SK-N-SH treated with all-trans-retinoic acid at 6 μM for 48 hours (cell line): ENCODE results near the gene GNG13.

ENCODE experiments used
- ATAC-seq: fragments of 200-7000 bp; cut with Tn5 transposase; 3 replicates; pipeline ENCODE4 v1.9.1; 2020; ENCODE audit warnings: mild to moderate bottlenecking, moderate library complexity
- ARNTL ChIP-seq: fragments of 450-650 bp; formaldehyde crosslinking; IDR thresholded peaks from 2 replicates; pipeline ENCODE4 v1.5.0; 2020; ENCODE audit warnings: low read depth, mild to moderate bottlenecking, moderate library complexity, borderline replicate concordance
- BACH2 ChIP-seq: fragments of 250-450 bp; sonication (Bioruptor Pico); IDR thresholded peaks from 2 replicates; pipeline ENCODE4 v1.9.0; 2021; ENCODE audit warnings: mild to moderate bottlenecking, borderline replicate concordance
- CSDC2 ChIP-seq: fragments of 250-450 bp; sonication (Bioruptor Pico); IDR thresholded peaks from 2 replicates; pipeline ENCODE4 v1.5.0; 2020; ENCODE audit warnings: mild to moderate bottlenecking, moderate library complexity
- ESRRG ChIP-seq: fragments of 250-450 bp; sonication (Bioruptor Pico); IDR thresholded peaks from 2 replicates; pipeline ENCODE4 v1.6.1; 2021; ENCODE audit warnings: mild to moderate bottlenecking
- GLIS3 ChIP-seq: fragments of 250-450 bp; sonication (Bioruptor Pico); IDR thresholded peaks from 2 replicates; pipeline ENCODE4 v1.5.0; 2020; ENCODE audit warnings: mild to moderate bottlenecking, moderate library complexity
- ISL1 ChIP-seq: fragments of 250-450 bp; sonication (Bioruptor Pico); IDR thresholded peaks from 2 replicates; pipeline ENCODE4 v2.1.2; 2022; ENCODE audit warnings: mild to moderate bottlenecking, moderate library complexity
- OSR1 ChIP-seq: fragments of 250-450 bp; sonication (Bioruptor Pico); IDR thresholded peaks from 2 replicates; pipeline ENCODE4 v1.8.0; 2022; ENCODE audit warnings: moderate library complexity, mild to moderate bottlenecking, inconsistent platforms
- PPARA ChIP-seq: fragments of 250-450 bp; sonication (Bioruptor Pico); IDR thresholded peaks from 2 replicates; pipeline ENCODE4 v1.5.0; 2020; ENCODE audit warnings: mild to moderate bottlenecking, borderline replicate concordance
- RARB ChIP-seq: fragments of 250-450 bp; sonication (Bioruptor Pico); IDR thresholded peaks from 2 replicates; pipeline ENCODE4 v1.8.0; 2021; ENCODE audit warnings: mild to moderate bottlenecking, moderate library complexity
- SNAI2 ChIP-seq: fragments of 250-450 bp; sonication (Bioruptor Pico); IDR thresholded peaks from 2 replicates; pipeline ENCODE4 v1.5.0; 2020; ENCODE audit warnings: mild to moderate bottlenecking, moderate library complexity
- TCF4 ChIP-seq: fragments of 250-450 bp; sonication (Bioruptor Pico); IDR thresholded peaks from 2 replicates; pipeline ENCODE4 v1.8.0; 2021; ENCODE audit warnings: mild to moderate bottlenecking, moderate library complexity, borderline replicate concordance
- TOX ChIP-seq: fragments of 250-450 bp; sonication (Bioruptor Pico); IDR thresholded peaks from 2 replicates; pipeline ENCODE4 v1.8.0; 2021; ENCODE audit warnings: mild to moderate bottlenecking, moderate library complexity, borderline replicate concordance
- ZC3H10 ChIP-seq: fragments of 250-450 bp; sonication (Bioruptor Pico); IDR thresholded peaks from 2 replicates; pipeline ENCODE4 v1.5.1; 2021; ENCODE audit warnings: mild to moderate bottlenecking, moderate library complexity
- ZFP3 ChIP-seq: fragments of 250-450 bp; sonication (Bioruptor Pico); IDR thresholded peaks from 2 replicates; pipeline ENCODE4 v1.5.0; 2020; ENCODE audit warnings: mild to moderate bottlenecking, moderate library complexity
- ZFP30 ChIP-seq: fragments of 450-650 bp; formaldehyde crosslinking; IDR thresholded peaks from 2 replicates; pipeline ENCODE4 v1.5.0; 2022; ENCODE audit warnings: mild to moderate bottlenecking, moderate library complexity
- ZNF565 ChIP-seq: fragments of 450-650 bp; formaldehyde crosslinking; conservative IDR thresholded peaks from 2 replicates; pipeline ENCODE4 v1.5.0; 2020; ENCODE audit warnings: low read depth, mild to moderate bottlenecking, moderate library complexity
- ZNF70 ChIP-seq: fragments of 450-650 bp; formaldehyde crosslinking; IDR thresholded peaks from 2 replicates; pipeline ENCODE4 v1.5.0; 2020; ENCODE audit warnings: mild to moderate bottlenecking, moderate library complexity
- TF ChIP-seq, protein P1 (sequence below): fragments of 250-450 bp; sonication (Bioruptor Pico); IDR thresholded peaks from 2 replicates; pipeline ENCODE4 v1.5.0; 2020; ENCODE audit warnings: mild to moderate bottlenecking, moderate library complexity
- TF ChIP-seq, protein P2 (sequence below): fragments of 250-450 bp; sonication (Bioruptor Pico); IDR thresholded peaks from 2 replicates; pipeline ENCODE4 v1.5.1; 2021; ENCODE audit warnings: mild to moderate bottlenecking, moderate library complexity
- TF ChIP-seq, protein P3 (sequence below): fragments of 250-450 bp; sonication (Bioruptor Pico); IDR thresholded peaks from 2 replicates; pipeline ENCODE4 v1.8.0; 2020; ENCODE audit warnings: mild to moderate bottlenecking, moderate library complexity, borderline replicate concordance
- TF ChIP-seq, protein P4 (sequence below): fragments of 250-450 bp; sonication (Bioruptor Pico); IDR thresholded peaks from 2 replicates; pipeline ENCODE4 v1.8.0; 2021; ENCODE audit warnings: low read depth, mild to moderate bottlenecking, moderate library complexity, borderline replicate concordance
- TF ChIP-seq, protein P5 (sequence below): fragments of 250-450 bp; sonication (Bioruptor Pico); IDR thresholded peaks from 2 replicates; pipeline ENCODE4 v1.5.1; 2020; ENCODE audit warnings: low read depth, mild to moderate bottlenecking, moderate library complexity

Gene GNG13

GRCh38 chr16:781346-782010, 19.1 kb downstream of the GNG13 start:
- ATAC-seq = no peak
- TF ChIP-seq ZFP3 = no peak
- no peak for TF ChIP-seq PPARA (CRISPR knock-in tag)
- TF ChIP-seq CSDC2 (CRISPR knock-in tag) = no peak
- no peak for TF ChIP-seq ZFP30
- no peak for TF ChIP-seq ZNF70 (CRISPR knock-in tag)
- TF ChIP-seq, protein P1, sequence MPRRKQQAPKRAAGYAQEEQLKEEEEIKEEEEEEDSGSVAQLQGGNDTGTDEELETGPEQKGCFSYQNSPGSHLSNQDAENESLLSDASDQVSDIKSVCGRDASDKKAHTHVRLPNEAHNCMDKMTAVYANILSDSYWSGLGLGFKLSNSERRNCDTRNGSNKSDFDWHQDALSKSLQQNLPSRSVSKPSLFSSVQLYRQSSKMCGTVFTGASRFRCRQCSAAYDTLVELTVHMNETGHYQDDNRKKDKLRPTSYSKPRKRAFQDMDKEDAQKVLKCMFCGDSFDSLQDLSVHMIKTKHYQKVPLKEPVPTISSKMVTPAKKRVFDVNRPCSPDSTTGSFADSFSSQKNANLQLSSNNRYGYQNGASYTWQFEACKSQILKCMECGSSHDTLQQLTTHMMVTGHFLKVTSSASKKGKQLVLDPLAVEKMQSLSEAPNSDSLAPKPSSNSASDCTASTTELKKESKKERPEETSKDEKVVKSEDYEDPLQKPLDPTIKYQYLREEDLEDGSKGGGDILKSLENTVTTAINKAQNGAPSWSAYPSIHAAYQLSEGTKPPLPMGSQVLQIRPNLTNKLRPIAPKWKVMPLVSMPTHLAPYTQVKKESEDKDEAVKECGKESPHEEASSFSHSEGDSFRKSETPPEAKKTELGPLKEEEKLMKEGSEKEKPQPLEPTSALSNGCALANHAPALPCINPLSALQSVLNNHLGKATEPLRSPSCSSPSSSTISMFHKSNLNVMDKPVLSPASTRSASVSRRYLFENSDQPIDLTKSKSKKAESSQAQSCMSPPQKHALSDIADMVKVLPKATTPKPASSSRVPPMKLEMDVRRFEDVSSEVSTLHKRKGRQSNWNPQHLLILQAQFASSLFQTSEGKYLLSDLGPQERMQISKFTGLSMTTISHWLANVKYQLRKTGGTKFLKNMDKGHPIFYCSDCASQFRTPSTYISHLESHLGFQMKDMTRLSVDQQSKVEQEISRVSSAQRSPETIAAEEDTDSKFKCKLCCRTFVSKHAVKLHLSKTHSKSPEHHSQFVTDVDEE = no peak
- no peak for TF ChIP-seq GLIS3 (CRISPR knock-in tag)
- no peak for TF ChIP-seq ISL1 (CRISPR knock-in tag)
- TF ChIP-seq TOX (CRISPR knock-in tag) = no peak
- no peak for TF ChIP-seq ZC3H10 (CRISPR knock-in tag)
- TF ChIP-seq, protein P2, sequence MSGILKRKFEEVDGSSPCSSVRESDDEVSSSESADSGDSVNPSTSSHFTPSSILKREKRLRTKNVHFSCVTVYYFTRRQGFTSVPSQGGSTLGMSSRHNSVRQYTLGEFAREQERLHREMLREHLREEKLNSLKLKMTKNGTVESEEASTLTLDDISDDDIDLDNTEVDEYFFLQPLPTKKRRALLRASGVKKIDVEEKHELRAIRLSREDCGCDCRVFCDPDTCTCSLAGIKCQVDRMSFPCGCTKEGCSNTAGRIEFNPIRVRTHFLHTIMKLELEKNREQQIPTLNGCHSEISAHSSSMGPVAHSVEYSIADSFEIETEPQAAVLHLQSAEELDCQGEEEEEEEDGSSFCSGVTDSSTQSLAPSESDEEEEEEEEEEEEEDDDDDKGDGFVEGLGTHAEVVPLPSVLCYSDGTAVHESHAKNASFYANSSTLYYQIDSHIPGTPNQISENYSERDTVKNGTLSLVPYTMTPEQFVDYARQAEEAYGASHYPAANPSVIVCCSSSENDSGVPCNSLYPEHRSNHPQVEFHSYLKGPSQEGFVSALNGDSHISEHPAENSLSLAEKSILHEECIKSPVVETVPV (CRISPR knock-in tag) = no peak
- no peak for TF ChIP-seq BACH2 (CRISPR knock-in tag)
- TF ChIP-seq SNAI2 (CRISPR knock-in tag) = no peak
- TF ChIP-seq, protein P3, sequence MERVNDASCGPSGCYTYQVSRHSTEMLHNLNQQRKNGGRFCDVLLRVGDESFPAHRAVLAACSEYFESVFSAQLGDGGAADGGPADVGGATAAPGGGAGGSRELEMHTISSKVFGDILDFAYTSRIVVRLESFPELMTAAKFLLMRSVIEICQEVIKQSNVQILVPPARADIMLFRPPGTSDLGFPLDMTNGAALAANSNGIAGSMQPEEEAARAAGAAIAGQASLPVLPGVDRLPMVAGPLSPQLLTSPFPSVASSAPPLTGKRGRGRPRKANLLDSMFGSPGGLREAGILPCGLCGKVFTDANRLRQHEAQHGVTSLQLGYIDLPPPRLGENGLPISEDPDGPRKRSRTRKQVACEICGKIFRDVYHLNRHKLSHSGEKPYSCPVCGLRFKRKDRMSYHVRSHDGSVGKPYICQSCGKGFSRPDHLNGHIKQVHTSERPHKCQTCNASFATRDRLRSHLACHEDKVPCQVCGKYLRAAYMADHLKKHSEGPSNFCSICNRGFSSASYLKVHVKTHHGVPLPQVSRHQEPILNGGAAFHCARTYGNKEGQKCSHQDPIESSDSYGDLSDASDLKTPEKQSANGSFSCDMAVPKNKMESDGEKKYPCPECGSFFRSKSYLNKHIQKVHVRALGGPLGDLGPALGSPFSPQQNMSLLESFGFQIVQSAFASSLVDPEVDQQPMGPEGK (CRISPR knock-in tag) = no peak
- TF ChIP-seq ZNF565 (CRISPR knock-in tag) = no peak
- TF ChIP-seq, protein P4, sequence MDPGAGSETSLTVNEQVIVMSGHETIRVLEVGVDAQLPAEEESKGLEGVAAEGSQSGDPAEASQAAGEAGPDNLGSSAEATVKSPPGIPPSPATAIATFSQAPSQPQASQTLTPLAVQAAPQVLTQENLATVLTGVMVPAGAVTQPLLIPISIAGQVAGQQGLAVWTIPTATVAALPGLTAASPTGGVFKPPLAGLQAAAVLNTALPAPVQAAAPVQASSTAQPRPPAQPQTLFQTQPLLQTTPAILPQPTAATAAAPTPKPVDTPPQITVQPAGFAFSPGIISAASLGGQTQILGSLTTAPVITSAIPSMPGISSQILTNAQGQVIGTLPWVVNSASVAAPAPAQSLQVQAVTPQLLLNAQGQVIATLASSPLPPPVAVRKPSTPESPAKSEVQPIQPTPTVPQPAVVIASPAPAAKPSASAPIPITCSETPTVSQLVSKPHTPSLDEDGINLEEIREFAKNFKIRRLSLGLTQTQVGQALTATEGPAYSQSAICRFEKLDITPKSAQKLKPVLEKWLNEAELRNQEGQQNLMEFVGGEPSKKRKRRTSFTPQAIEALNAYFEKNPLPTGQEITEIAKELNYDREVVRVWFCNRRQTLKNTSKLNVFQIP (CRISPR knock-in tag) = no peak
- TF ChIP-seq RARB (CRISPR knock-in tag) = no peak
- TF ChIP-seq OSR1 (CRISPR knock-in tag) = no peak
- TF ChIP-seq ESRRG = no peak
- TF ChIP-seq TCF4 (CRISPR knock-in tag) = no peak

GRCh38 chr16:780296-780695, 20.2 kb downstream of the GNG13 start:
- no peak for ATAC-seq
- no peak for TF ChIP-seq ZNF565 (CRISPR knock-in tag)
- TF ChIP-seq GLIS3 (CRISPR knock-in tag) = no peak

DNA sequence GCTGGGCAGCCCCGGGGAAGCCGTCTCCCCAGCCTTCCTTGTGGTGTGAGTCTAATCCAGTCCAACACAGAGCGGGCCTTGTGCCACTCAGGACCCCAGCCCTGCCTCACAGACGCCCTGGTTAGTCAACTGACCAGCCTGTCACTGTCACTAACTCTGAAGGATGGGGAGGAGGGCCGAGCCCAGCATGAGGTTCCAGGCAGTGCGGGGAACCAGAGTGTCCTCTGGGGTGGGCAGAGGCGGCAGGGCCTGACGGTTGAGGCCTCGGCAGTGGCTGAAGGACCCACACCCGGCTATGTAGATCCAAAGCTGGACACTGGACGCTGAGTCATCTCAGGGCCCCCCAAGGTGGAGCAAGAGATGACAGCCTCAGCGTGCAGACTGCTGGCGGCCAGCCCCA, 21.0 kb downstream of the GNG13 start:
- TF ChIP-seq CSDC2 (CRISPR knock-in tag) (no peak), ISL1 (CRISPR knock-in tag) (no peak), ZNF565 (CRISPR knock-in tag) (no peak), ARNTL (CRISPR knock-in tag) (no peak), SNAI2 (CRISPR knock-in tag) (no peak), ZFP3 (no peak), ZC3H10 (CRISPR knock-in tag) (no peak), OSR1 (CRISPR knock-in tag) (no peak), ZNF70 (CRISPR knock-in tag) (no peak), PPARA (CRISPR knock-in tag) (no peak), ESRRG (no peak)
- TF ChIP-seq, protein P3 (CRISPR knock-in tag) = no peak
- TF ChIP-seq, protein P2 (CRISPR knock-in tag) = no peak
- TF ChIP-seq, protein P5, sequence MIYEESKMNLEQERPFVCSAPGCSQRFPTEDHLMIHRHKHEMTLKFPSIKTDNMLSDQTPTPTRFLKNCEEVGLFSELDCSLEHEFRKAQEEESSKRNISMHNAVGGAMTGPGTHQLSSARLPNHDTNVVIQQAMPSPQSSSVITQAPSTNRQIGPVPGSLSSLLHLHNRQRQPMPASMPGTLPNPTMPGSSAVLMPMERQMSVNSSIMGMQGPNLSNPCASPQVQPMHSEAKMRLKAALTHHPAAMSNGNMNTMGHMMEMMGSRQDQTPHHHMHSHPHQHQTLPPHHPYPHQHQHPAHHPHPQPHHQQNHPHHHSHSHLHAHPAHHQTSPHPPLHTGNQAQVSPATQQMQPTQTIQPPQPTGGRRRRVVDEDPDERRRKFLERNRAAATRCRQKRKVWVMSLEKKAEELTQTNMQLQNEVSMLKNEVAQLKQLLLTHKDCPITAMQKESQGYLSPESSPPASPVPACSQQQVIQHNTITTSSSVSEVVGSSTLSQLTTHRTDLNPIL (CRISPR knock-in tag) = no peak
- no peak for ATAC-seq
